ENCODE data around the gene ZBTB34.

DNA sequence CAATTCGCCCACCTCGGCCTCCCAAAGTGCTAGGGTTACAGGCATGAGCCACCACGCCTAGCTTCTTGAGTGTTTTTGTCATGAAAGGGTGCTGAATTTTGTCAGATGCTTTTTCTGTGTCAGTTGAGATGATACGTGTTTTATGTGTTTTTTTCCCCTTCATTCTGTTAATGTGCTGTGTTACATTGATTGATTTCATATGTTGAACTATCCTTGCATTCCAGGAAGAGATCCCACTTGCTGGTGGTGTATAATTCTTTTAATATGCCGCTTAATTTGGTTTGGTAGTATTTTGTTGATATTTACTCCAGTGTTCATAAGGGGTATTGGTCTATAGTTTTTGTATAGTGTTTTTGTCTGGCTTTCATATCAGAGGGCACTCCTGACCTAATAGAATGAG lies 42.0 kb upstream of the ZBTB34 start:
- TF ChIP-seq CTCF (IDR thresholded peaks at IDR 0.05; ENCODE audit: low read depth, low read length), result no peak
- TF ChIP-seq EZH2phosphoT487 (IDR thresholded peaks at IDR 0.05; ENCODE audit: low read depth), result no peak

Data from OCI-LY3 (cell line).